Prostate gland (tissue), 2 donors: ENCODE measurements around the gene PRR5. TPM values are rescaled to one million over a fixed set of nuclear protein-coding genes. Genes with fewer than 3 reads are reported as not detected.
"Not testable (repeated sequence)": the region's sequence is repeated elsewhere in the genome, so short reads cannot be mapped to it uniquely, and the experiment has no call there.

Source experiments
- DNase-seq: peaks from one replicate; pipeline ENCODE4 v3.0.0-alpha.2; 2019; ENCODE audit warnings: low spot score
- H3K27ac ChIP-seq, 2 donors: fragments of 200-600 bp; sonication (generic); 2 replicates each; pipeline ENCODE4 v1.5.1; 2017 to 2019
- H3K27me3 ChIP-seq: fragments of 200-600 bp; sonication (generic); replicated peaks from 2 replicates; pipeline ENCODE4 v1.5.1; 2019; ENCODE audit not compliant: insufficient read depth
- H3K36me3 ChIP-seq, 2 donors: fragments of 200-600 bp; sonication (generic); 1 replicate in 1 of 2; 2 replicates in 1 of 2; pipeline versions ENCODE4 v1.5.1 to v1.8.1; 2017 to 2019
- H3K4me1 ChIP-seq: fragments of 200-600 bp; sonication (generic); replicated peaks from 2 replicates; pipeline ENCODE4 v1.5.1; 2019
- H3K4me3 ChIP-seq, 2 donors: fragments of 200-600 bp; sonication (generic); 2 replicates each; pipeline ENCODE4 v1.5.1; 2017 to 2019
- H3K9me3 ChIP-seq: fragments of 200-600 bp; sonication (generic); 2 replicates; pipeline ENCODE4 v1.5.1; 2017
- CTCF ChIP-seq, 4 experiments: fragments of 200-600 bp in 2 of 4; fragments of 450-650 bp in 2 of 4; sonication (generic) in 2 of 4; IDR thresholded peaks; 1 replicate in 3 of 4; 2 replicates in 1 of 4; pipeline ENCODE4 v1.5.1; 2016 to 2019; ENCODE audit warnings: antibody characterized with exemption in 4 of 4, mild to moderate bottlenecking in 2 of 4, moderate library complexity in 2 of 4
- POLR2A ChIP-seq: fragments of 450-650 bp; IDR thresholded peaks from one replicate; pipeline ENCODE4 v1.6.1; 2016; ENCODE audit warnings: antibody characterized with exemption, mild to moderate bottlenecking
- POLR2AphosphoS5 ChIP-seq: sonication (generic); formaldehyde crosslinking; IDR thresholded peaks from one replicate; pipeline ENCODE4 v1.6.1; 2017; ENCODE audit warnings: antibody characterized with exemption
- WGBS: methylation state at CpG from one replicate; pipeline ENCODE4 v1.1.5; 2018; 5-methylcytosine and 5-hydroxymethylcytosine counted together
- intact Hi-C: fragments of 100-400 bp; cut with DNase I; formaldehyde crosslinking; loops from one replicate; pipeline ENCODE4 v1.14.2; 2022
- total RNA-seq, 2 donors: library from RNA; depleted of rRNA; stranded (reverse); fragments of >200 nt; gene quantifications; one replicate each; pipeline ENCODE4 v1.1.0, GENCODE V29; 2016

The PRR5 gene
- total RNA-seq, 2 donors from 2014 or later: 47.8 to 56.5 TPM

DNA sequence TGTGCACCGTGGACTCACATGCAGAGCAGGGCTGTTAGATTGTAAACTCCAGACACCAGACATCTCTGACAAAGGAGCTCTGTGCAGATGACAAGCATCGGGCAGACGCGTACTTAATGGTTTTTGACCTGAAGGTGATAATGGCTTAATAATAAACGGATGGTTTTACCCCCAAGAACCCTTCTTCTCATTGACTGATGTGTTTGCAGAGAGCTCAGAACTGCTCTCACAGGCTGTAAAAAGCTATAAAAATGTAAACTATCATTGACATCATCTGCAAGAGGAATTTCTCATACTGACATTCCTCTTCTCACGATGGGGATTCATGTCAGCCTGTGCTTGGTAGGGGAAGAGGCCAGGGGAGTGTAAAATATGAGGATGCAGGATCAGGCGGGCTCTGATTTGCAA, 41.8 kb downstream of the PRR5 start:
- Histone ChIP-seq H3K4me3 (no peak overlapping the region), H3K4me1 (peaks cover 4% of the 10 kb centered on the region), H3K27ac (no peak overlapping the region), H3K27me3 (no peaks in the 10 kb centered on the region), H3K36me3 (no peaks in the 10 kb centered on the region), H3K9me3 (no peaks in the 10 kb centered on the region)
- WGBS: 32% methylated on average over 7 of the region's 7 CpGs
- no peak for TF ChIP-seq POLR2A
- no peak for TF ChIP-seq CTCF (IDR thresholded peaks at IDR 0.05)
- TF ChIP-seq POLR2AphosphoS5: no peak
- no peak for DNase-seq
- intact Hi-C loops: no loop called here

DNA sequence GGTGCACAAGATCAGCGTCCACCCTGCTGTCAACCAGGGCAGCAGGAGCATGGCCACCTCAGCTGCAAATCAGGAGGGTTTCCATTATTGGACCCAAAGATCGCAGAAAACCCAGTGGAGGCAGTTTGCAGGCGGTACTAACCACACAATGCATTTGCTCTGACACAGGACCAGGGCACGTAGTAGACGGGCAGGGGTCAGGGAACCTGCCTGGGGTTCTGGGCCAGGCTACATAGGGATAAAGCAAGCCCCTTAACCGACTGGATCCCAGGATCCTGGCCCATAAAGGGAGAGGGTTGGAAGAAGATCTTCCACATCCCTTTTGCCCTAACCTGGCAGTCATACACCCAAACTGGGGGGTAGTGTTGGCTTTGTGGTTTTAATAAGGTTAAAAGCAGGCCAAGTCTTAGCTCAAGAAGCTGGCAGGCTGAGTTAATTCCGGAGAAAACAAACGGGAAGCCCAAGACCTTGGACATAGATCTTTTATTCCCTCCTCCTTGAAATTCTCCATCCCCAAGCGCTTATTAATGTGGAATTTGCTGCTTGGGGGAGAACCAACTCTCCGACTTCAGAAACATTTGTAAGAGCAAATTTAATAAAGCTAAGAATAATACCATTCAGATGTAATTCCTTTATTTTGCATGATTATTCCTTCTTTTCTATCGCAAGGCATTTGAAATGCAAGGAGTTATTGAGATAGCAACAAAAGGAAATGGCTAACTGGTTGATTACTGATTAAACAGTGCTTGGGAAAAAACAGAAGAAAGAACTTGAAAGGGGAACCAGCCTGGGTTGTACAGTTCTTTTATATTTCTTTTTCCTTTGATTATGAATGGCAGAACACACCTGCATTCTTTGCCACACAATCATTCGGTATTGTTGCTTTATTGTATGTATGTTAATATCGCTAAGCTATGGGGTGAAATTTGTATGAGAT, 44.1 kb downstream of the PRR5 start:
- WGBS: 46% methylated on average over 13 of the region's 13 CpGs
- Histone ChIP-seq H3K9me3 (no peaks in the 10 kb centered on the region), H3K36me3 (no peaks in the 10 kb centered on the region), H3K27ac (peak overlapping the region; percentile 2 to 45), H3K4me1 (peaks cover 4% of the 10 kb centered on the region), H3K27me3 (no peaks in the 10 kb centered on the region), H3K4me3 (no peak overlapping the region)
- intact Hi-C loops: no loop called here
- TF ChIP-seq POLR2AphosphoS5 (no peak), POLR2A (no peak), CTCF (IDR thresholded peaks at IDR 0.05) (no peak)
- no peak for DNase-seq

- 92% methylated on average over 4 of the region's 4 CpGs for WGBS
- H3K9me3 ChIP-seq, H3K36me3 ChIP-seq, H3K4me1 ChIP-seq, H3K4me3 ChIP-seq, H3K27ac ChIP-seq, H3K27me3 ChIP-seq, intact Hi-C loops, DNase-seq: not testable (repeated sequence)
Observed at GRCh38 chr22:44747784-44748127, 45.8 kb downstream of the PRR5 start.

DNA sequence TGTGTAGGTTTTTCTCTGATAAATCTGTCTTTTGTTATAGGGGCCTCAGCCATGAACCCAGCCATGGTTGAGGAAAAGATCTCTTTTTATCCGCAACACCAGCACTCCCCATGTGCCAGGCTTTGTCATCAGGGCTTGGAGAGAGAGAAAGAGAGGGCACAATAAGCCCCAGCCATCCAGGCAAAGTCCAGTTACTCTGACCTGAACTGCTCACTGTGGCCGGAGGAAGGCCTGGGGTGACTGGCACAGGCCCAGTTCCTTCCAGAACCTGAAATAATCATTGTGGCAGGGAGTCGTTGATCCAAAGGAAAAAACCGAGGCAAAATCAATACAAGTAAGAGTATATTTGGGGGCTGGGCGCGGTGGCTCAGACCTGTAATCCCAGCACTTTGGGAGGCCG, 46.5 kb downstream of the PRR5 start:
- H3K27me3 ChIP-seq: no peaks in the 10 kb centered on the region
- 87% methylated on average over 7 of the region's 7 CpGs for WGBS

DNA sequence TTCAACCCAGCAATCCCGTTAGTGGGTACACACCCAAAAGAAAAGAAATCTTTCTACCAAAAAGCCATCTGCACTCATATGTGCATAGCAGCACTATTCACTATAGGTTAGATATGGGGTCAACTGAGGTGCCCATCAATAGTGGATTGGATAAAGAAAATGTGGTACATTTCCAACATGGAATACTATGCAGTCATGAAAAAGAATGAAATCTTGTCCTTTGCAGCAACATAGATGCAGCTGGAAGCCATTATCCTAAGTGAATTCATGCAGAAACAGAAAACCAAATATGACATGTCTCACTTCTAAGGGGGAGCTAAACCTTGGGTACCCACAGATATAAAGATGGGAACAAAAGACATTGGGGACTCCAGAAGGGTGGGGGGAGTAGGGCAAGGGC, 48.5 kb downstream of the PRR5 start:
- intact Hi-C loops: no loop called here
- TF ChIP-seq POLR2AphosphoS5: no peak
- TF ChIP-seq CTCF (IDR thresholded peaks at IDR 0.05): no peak
- no peak for TF ChIP-seq POLR2A
- DNase-seq: no peak
- WGBS: 93% methylated on average over 1 of the region's 1 CpG
- Histone ChIP-seq H3K4me3 (no peak overlapping the region), H3K27me3 (no peaks in the 10 kb centered on the region), H3K36me3 (no peaks in the 10 kb centered on the region), H3K4me1 (peaks cover 9% of the 10 kb centered on the region), H3K9me3 (no peaks in the 10 kb centered on the region), H3K27ac (no peak overlapping the region)

More for the DNA sequence above, 46.5 kb downstream of the PRR5 start:
- H3K4me1 ChIP-seq: peaks cover 4% of the 10 kb centered on the region
- H3K9me3 ChIP-seq: no peaks in the 10 kb centered on the region
- H3K27ac ChIP-seq: no peak overlapping the region
- H3K4me3 ChIP-seq: no peak overlapping the region
- intact Hi-C loops: no loop called here
- no peaks in the 10 kb centered on the region for H3K36me3 ChIP-seq
- DNase-seq: no peak
- TF ChIP-seq POLR2A: no peak
- no peak for TF ChIP-seq POLR2AphosphoS5
- no peak for TF ChIP-seq CTCF (IDR thresholded peaks at IDR 0.05)
